Measurements from ENCODE around the gene MRPS15.

DNA sequence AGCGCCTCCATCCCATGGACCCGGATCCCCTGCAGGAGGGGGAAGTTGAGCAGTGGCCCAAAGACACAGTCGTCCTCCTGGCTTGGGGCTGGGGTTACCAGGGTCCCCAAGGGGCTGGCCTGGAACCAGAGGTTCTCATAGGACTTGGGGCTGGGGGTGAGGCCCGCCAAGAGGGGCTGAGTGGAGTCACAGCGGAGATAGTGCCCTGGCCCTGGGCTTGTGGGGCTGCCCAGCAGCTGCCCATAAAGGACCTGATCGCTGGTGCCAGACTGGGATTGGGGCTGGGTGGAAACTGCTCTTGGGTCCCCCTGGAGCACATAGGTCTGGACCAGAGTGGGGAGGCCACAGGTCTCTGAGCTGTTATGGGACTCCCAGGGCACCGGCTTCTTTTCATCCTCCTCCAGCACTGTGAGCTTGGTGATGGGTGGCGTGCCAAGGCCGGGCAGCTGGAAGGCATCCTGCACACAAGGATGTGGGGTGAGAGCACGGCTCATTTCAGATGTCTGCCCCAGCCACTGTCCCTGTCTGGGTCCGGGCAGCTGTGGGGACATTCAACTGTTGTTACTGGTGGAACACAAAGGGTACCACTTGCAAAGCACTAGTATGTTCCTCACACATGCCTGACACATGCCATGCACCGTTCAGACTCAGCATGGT, 2.3 kb upstream of the MRPS15 start:
- TF ChIP-seq, protein P1, sequence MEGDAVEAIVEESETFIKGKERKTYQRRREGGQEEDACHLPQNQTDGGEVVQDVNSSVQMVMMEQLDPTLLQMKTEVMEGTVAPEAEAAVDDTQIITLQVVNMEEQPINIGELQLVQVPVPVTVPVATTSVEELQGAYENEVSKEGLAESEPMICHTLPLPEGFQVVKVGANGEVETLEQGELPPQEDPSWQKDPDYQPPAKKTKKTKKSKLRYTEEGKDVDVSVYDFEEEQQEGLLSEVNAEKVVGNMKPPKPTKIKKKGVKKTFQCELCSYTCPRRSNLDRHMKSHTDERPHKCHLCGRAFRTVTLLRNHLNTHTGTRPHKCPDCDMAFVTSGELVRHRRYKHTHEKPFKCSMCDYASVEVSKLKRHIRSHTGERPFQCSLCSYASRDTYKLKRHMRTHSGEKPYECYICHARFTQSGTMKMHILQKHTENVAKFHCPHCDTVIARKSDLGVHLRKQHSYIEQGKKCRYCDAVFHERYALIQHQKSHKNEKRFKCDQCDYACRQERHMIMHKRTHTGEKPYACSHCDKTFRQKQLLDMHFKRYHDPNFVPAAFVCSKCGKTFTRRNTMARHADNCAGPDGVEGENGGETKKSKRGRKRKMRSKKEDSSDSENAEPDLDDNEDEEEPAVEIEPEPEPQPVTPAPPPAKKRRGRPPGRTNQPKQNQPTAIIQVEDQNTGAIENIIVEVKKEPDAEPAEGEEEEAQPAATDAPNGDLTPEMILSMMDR (IDR thresholded peaks at IDR 0.05) = no peak
- TF ChIP-seq POLR2A (IDR thresholded peaks at IDR 0.05) = no peak
